Effector CD4-positive, alpha-beta T cell (primary cell): ENCODE data around the gene KCNMA1.
"Not testable (repeated sequence)": the region's sequence is repeated elsewhere in the genome, so short reads cannot be mapped to it uniquely, and the experiment has no call there.

Source experiments
- DNase-seq: peaks from one replicate; pipeline ENCODE4 v3.0.0-alpha.2; 2020

KCNMA1 gene

DNA sequence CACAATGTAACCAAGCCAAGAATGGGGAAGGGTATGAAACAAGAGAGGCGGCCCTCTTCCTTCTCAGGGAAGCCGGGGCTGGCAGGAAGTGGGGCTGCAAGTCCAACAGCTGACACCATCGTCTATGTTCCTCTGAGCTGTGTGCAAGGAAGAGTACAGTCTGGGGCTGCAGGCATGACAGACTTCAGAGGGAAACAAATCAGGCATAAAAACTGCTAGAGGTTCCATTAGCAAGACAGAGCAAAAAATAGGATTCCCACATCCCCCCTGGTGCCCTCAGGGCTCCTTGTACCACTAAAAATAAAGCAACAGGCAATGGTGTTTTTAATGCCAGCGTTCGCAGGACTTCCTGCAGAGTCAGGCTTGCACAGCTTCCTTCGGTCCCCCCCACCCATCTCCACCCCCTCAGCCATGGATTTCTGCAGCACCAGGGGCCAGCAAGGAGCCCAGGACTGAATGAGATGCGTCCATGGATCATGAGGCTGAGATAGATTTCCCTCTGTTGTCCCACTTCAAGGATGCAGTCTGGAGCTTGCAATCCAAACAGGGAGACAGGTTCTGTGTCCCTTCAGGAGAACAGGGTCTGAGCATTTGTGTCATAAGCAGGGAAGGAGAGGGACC is 34.6 kb downstream of the KCNMA1 start:
- no peak for DNase-seq

DNA sequence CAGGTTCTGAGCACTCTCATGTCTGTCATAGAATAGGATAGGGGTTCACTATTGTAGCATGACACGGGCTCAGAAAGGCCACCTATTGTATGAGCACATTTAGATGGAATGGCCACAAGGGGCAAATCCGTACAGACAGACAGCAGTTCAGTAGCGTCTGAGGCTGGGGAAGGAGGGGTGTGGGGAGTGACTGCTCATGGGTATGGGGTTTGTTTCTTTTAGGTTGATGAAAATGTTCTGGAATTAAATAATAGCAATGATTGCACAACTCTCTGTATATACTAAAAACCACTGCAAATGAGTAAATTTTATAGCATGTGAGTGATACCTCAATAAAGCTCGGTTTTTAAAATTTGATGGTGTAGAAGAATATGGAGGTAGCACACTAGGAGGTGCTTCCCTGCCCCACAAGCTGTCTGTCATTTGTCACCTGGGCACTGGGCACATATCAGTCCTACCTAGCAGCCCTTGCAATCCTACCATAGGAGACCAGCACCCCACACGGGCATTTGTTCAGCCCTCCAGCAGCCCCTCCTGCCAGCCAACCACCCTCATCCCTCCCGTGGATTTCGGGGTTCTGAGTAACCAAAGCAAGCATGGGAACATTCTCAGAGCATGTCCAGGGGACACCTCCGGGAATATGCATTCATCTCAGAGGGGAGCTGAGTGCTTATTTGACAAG is 35.2 kb downstream of the KCNMA1 start:
- DNase-seq: no peak

DNA sequence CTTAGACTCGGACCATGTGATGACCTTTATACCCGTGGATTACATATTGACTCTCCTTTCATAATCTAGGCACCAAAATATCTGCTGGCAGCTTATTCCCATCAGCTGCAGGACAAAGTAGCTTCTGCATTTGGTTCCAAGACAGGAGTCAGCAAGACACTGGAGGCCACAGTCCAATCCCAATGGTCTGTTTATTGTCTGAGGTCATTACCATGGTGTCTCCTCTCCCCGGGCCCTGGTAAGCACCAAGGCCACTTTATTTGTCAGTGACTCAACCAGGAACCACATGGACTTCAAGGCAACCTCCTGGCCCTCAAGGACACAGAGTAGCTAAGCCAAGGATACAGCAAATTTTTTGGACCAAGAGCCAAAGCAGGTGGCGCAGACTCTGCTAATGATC is 36.1 kb downstream of the KCNMA1 start:
- DNase-seq: no peak

DNA sequence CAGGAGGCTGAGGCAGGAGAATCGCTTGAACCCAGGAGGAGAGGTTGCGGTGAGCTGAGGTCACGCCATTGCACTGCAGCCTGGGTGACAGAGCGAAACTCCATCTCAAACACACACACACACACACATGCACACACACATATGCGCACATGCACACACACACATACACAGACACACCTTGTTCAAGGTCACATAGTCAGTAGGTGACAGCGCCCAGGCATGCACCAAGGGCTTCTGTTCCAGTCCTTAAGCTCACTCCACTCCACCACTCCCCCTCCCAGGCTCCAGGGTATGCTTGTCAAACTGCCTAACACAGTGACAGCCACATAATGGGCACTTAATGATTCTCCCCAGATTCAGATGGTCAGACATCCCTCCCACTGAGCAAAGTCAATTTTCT is 37.0 kb downstream of the KCNMA1 start:
- DNase-seq: no peak

DNA sequence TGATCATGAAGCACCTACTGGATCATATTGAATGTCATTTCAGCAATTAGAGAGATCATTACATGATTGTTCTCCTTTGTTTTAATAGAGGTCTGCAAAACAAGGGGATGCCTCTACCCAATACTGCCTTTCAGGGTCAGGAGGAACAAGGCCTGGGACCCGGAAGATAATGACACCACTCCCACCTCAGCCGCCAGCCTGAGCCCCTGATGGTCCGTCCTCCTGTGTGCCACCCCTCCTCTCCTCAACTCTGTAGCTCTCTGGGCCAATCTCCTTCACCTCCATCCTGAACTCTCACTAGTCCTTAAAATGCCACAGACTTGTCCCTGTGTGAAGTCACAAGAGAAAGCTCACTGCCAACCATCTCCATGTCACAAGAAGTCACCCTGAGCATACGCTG is 38.0 kb downstream of the KCNMA1 start:
- no peak for DNase-seq

DNA sequence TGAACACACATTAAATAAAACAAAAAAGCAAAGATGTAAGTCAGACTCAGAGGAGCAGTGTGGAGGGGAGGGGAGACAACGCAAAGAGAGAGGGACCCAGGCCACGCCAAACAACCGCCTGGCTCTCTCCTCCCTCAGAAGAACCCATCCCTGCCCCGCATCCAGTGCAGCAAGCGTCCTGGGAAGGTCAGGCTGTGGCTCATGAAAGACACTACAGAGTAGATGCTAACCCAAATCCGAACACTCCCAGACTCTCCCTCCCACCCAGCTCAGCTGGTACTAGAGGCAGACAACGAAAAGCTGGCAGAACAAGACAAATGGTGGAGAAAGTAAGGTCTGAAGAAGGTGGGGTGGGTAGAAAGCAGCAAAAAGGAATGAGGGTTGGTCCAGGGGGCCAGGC is 39.0 kb downstream of the KCNMA1 start:
- no peak for DNase-seq

DNA sequence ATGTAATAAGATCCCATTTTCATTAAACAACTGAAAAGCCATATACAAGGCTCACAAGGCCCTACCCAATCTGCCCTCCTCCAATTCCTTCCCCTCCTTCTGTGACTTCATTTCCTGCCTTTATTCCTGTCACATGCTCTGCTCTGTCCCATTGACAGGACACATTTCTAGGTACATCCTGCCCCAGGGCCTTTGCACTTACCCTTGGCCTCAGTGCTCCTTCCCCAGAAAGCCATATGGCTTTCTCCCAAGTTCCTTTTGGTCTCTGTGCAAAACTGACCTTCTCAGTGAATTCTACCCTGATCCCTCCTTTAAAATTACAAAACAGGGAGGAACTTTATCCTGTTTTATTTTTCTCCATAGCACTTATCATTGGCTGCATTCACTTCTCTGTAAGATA is 40.0 kb downstream of the KCNMA1 start:
- no peak for DNase-seq

DNA sequence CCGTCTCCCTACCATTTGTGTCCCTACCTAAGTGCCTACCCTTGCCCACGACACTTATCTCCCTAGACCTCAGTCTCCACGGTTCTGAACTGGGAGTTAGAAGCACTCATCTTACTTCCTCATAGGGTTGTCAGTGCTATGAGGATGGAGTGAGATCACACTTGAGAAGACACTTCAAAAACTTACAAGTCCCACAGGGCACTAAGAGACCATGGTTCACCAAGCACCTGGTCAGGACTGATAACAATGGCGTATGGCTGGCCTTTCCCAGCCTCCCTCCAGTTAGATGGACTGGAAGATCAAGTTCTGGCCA is 43.2 kb downstream of the KCNMA1 start:
- DNase-seq: no peak

DNA sequence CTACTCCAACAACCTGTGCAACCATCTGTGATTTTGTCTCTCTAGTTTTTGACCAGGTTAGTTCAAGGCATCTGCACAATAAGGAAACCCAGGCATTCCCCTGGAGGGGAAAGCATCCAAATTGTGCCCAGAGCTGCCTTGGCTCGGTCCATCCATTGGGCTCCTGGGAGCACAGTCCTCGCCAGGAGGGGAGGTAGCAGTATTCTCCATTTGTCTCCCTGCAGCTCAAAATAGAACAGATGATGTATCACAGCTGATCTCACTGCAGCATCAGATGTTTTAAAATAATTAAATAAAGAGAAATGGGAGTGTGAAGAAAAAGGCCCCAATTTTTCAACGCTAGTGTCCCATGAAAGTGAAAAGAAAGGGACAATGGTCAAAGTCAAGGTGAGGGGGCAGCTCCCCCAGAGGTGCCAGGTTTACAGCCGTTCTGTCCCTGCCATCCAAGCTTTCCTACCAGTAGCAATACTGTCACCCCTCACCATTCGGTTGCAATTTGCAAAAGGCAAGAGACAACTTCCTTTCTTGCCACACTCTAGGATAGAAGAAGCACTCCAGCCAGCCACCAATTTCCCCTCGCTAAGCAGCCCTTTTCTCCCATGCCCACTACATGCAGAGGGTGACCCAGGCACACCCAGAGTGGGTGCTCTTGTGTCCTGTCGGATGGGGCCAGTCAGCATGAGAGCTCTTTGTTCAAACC is 43.7 kb downstream of the KCNMA1 start:
- no peak for DNase-seq

DNA sequence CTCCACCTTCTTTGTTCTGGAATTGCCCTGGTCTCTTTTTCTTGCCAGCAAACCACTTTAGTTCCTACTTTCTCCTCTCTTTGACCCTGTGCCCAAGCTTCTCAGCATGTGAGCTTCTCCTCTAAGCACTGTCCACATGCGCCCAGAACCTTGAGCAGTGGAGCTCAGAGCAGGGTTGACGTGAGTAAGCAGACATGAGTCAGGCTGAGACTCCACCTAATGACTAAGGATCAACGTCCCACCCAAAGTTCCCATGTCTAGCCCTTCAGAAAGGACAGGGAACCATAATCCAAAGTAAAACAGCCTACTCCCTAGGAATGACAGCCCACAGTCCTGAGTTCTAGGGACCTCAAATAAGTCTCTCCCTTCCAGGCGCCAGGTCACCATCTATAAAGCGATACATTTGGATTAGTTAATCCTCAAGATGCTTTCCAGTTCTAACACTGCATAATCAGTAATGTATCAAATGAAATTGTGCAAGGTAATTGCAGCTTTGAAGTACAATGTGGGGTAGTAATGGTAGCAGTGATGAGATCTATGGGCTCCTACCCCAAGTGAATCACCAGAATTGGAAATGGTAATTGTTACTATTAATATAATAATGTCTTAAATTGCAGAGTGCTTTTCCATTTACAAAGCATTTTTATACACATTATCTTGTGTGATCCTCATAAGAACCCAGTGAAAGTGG is 44.5 kb downstream of the KCNMA1 start:
- DNase-seq: no peak

DNA sequence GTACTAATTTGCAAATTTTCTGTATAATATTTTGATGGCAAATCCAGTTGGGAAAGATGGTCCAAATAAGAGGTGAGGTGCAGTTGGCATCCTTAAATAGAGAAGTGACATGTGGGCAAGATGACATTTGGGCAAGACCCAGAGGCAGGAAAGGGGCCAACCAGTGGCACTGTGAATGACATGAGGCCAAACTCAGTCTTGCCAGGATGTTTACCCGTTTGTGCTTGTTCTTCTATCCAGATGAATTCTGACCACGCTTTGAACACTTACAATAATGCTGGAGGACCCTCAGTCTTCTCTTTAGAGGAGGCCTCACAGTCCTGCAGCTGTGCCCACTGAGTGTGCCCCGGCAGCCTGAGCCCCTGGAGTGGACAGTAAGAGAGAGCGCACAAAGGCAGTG is 45.1 kb downstream of the KCNMA1 start:
- DNase-seq: no peak

DNA sequence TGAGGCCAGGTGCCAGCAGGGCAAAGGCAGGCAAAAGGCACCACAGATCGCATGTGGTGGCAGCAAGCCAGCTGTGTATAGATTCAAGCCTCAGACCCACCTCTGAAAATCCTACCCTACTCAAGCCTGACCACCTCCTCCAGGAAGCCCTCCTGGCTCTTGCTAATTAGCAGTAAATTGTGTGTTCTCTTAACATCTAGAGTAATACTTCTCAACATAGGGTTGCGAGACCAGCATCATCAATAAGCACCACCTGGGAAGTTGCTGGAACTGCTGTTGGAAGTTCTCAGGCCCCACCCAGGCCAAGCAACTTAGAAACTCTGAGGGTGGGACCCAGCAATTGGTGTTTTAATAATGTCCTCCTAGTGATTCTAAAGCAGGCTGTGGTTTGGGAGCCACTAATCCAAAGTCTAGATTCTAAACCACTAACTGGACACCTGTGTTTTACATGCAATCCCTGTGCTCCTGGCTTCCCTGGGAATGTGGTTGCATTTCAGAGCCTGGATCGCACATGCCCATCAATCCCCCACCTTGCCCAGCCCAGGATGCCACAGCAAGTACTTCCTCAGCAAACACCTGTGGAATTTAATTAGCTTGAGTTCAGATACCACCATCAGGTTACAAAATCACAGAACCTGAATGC is 46.2 kb downstream of the KCNMA1 start:
- DNase-seq: no peak

DNA sequence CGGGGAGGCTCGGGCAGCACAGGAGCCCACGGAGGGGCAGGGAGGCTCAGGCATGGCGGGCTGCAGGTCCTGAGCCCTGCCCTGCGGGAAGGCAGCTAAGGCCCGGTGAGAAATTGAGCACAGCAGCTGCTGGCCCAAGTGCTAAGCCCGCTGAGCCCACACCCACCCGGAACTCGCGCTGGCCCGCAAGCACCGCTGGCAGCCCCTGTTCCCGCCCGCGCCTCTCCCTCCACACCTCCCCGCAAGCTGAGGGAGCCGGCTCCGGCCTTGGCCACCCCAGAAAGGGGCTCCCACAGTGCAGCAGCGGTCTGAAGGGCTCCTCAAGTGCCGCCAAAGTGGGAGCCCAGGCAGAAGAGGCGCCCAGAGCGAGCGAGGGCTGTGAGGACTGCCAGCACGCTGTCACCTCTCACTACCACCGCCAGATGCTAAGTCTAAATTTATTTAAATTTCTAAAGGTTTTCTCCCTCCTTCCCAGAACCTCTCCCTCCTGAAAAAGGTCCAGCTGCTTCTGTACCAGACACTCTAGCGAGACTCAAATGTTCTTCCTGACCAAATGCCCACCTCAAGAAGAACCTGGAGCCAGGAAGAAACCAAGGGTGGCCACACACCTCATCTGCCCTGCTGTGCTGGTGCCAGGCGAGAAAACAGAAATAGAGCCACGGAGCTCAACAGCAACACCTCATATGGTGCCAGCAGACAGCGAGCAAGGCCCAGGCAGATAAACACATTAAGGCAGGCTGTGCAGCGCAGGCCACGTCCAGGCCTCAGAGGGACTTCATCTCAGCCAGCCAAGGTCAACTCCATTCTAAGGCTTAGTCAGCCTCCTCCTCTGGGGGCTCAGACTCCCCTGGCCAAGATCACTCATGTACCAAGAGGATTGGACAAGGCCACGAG is 47.0 kb downstream of the KCNMA1 start:
- DNase-seq: no peak

DNA sequence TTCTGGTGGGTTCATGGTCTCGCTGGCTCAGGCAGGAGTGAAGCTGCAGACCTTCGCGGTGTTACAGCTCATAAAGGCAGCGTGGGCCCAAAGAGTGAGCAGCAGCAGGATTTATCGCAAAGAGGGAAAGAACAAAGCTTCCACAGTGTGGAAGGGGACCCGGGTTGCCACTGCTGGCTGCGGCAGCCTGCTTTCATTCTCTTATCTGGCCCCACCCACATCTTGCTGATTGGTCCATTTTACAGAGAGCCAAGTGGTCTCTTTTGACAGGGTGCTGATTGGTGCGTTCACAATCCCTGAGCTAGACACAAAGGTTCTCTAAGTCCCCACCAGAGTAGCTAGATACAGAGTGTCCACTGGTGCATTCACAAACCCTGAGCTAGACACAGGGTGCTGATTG is 47.9 kb downstream of the KCNMA1 start:
- DNase-seq: not testable (repeated sequence)

DNA sequence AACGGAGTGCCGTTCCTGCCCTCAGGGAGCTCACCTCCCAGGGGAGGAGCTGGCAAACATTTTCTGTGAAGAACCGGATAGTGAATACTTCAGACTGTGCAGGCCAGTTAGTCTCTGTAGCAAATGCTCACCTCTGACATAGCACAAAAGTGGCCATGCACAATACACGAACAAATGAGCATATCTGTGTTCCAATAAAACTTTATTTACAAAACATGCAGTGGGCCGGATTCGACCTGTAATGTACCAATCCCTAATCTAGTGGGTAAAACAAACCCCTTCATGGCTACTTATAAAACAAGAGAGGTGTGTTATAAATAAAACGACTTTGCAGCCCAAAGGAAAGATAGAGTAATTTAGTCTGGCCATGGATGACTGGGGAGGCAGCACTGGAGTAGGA is 48.7 kb downstream of the KCNMA1 start:
- no peak for DNase-seq

DNA sequence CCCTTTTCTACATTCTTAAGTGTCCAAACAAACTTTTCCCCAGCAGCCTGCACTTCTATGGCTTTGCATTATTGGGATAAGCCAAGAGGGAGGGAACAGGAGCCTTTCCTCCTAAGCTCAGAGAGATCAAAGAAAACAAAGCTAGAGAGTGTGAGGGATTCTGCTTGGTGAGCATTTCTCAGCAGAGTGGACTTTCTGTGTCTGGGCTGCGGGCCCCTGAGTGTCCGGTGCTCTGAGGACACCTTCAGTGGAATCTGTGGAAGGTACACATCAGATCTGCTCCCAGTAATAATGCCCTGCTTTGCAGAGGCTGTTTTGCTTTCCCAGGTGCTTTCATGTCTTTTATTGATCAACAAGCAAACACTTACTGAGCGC is 50.2 kb downstream of the KCNMA1 start:
- no peak for DNase-seq

DNA sequence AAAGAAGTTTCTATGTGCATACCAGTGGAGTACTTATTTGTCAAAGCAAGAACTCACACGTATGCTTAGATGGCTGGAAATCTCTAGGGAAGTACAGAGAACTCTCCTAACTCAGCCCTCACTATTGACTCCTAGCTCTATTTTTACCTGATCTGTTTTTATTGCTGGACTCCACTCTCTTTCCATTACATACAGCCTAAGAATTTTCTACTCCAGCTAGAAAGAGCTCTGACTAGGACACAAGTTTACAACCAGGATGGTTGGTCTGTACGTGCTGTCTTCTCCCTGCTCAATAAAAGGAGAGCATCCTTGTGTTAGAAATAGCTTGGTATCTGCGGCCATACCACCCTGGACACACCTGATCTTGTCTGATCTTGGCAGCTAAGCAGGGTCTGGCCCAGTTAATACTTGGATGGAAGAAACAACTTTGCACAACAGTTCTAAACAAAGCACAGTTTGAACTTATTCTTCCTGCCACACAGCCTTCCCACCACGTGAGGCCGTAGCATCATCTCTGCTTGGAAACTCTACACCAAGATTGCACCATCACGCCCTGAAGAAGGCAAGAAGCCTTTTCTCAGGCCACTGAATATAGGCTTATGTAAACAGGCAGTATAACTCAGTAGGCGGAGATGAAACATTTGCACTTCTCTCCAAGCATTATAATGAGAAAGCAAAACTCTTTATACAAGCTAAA is 50.7 kb downstream of the KCNMA1 start:
- no peak for DNase-seq

DNA sequence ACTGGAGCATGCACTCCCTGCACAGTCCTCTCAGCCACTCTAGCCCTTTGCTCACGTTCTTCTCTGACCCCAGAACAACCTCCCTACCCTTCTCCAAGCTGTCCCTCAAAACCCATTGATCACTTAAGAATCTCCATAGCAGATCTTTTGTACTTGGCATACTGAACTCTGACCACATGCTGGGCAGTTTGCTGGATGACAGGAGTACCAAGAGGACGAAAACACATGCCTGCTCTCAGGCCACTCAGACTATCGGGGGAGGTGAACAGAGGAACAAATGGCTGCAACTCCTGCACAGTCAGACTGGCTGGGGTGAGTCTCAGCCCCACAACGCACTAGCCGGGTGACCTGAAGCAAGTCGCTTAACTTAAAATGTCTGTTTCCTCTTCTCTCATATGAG is 52.7 kb downstream of the KCNMA1 start:
- no peak for DNase-seq

DNA sequence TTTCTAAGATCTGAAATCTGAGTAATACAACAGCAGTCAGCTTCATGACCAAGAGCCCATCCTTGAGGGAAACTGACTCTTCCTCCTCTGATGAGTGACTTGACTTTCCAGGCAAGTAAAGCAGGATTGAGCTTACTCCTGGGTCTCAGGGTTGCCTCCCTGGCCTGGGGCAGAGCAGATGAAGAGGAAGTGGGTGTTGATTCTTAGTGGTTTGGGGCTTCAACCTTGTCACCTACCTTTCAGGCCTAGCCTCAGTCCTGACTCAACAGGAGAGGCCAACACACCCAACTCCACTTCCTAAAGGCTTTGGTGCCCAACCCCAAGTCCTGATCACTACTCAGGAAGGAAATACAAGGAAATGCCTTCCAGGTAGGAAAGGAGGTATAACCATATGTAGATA is 54.1 kb downstream of the KCNMA1 start:
- DNase-seq: no peak

DNA sequence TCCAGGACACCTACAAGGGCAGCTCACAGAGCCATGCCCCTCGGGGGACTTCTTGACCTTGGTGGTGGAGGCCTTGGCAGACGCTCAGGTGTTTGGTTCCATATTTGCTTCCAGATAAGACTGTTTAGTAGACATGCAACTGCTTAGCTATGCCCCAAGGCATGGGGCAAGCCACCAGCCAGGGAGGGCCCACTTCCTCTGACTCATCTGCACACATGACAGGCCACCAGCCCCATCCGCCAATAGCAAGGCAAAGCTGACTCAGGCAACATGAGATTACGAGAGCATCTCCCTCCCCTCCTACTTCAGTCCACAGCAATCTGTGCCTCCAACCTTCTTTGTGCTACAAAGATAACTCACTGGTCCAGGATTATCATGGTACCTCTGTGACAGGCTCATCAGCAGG is 54.9 kb downstream of the KCNMA1 start:
- DNase-seq: no peak

DNA sequence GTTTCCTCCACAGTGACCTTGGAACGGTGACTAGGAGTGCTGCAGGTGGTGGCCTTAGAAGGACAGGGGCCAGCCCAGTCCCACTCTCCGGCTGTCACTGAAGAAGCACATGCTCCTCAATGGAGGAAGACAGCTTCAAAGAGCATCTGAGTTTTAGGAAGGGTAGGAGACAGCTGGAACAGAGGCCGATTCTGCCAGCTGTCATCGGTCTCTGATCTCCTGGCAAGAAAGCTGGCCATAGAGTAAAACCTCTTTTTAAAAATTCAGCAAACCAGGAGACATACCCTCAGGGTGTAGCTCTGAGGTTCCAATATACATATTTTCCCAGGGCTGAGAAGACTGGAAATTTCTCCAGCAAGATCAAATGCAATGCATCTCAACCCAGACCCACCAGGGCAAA is 55.9 kb downstream of the KCNMA1 start:
- no peak for DNase-seq

DNA sequence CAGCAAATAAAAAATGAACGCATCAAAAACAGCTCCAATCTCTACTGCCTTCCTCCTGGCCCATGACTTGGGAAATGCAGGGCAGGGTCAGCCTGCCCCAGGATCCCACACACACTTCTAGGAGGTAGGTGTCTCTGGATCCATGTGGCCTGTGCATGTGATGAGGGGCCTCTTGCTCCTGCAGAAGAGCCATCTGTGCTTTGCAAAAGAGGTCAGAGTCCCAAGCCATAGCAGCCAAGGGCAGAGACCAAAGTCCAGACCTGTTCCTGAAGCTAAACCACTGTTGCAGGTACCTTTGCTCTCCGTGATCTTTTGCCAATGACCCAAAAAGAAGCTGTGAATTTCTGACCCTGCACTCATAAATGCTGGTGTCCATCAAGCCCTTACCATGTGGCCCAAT is 57.1 kb downstream of the KCNMA1 start:
- no peak for DNase-seq
